ENCODE measurements around the gene TTLL11. TPM values are rescaled to one million over a fixed set of nuclear protein-coding genes. Genes with fewer than 3 reads are reported as not detected.

TTLL11 gene
- total RNA-seq, 1 donor from 2014 or later = 10.9 TPM

- DNase-seq (ENCODE audit: low spot score) = no peak
Measured at GRCh38 chr9:121776001-121776738, 316.9 kb downstream of the TTLL11 start.

- no peak for DNase-seq (ENCODE audit: low spot score)
Measured at GRCh38 chr9:121774715-121775613, 318.1 kb downstream of the TTLL11 start.

GRCh38 chr9:121773954-121774714 lies 319.0 kb downstream of the TTLL11 start:
- DNase-seq (ENCODE audit: low spot score) = no peak

GRCh38 chr9:121773286-121773953 lies 319.7 kb downstream of the TTLL11 start:
- no peak for DNase-seq (ENCODE audit: low spot score)

GRCh38 chr9:121772600-121773285 lies 320.4 kb downstream of the TTLL11 start:
- DNase-seq (ENCODE audit: low spot score) = no peak

Other genes with a start within 250 kb of the TTLL11 start
- gene NDUFA8, start 66.5 kb upstream of the TTLL11 start, total RNA-seq = 38.1 TPM
- 1.4 TPM for gene MORN5, start 66.6 kb upstream of the TTLL11 start, total RNA-seq
- 5.7 TPM for gene LHX6, start 135.6 kb upstream of the TTLL11 start, total RNA-seq
- gene RBM18, start 171.5 kb upstream of the TTLL11 start, total RNA-seq = 25.0 TPM
- gene MRRF, start 171.6 kb upstream of the TTLL11 start, total RNA-seq = 61.5 TPM